ENCODE data around the gene UBE2U. TPM values are rescaled to one million over a fixed set of nuclear protein-coding genes. Genes with fewer than 3 reads are reported as not detected.

UBE2U gene
- total RNA-seq, 1 donor from 2014 or later: not detected

GRCh38 chr1:64197076-64197475 lies 6.3 kb upstream of the UBE2U start:
- no peak for ATAC-seq
- no peaks in the 10 kb centered on the region for H3K36me3 ChIP-seq
- no peak for DNase-seq
- H3K27me3 ChIP-seq (ENCODE audit: low read depth): no peaks in the 10 kb centered on the region
- TF ChIP-seq CTCF (IDR thresholded peaks at IDR 0.05): no peak
- H3K4me1 ChIP-seq: no peaks in the 10 kb centered on the region
- H3K9me3 ChIP-seq: no peaks in the 10 kb centered on the region
- H3K27ac ChIP-seq: no peak overlapping the region
- no peak overlapping the region for H3K4me3 ChIP-seq
- intact Hi-C loops (cut with DNase I): no loop called here

- intact Hi-C loops (cut with DNase I): no loop called here
- Histone ChIP-seq H3K4me3 (no peak overlapping the region), H3K36me3 (no peaks in the 10 kb centered on the region), H3K27ac (no peak overlapping the region), H3K27me3 (ENCODE audit: low read depth) (no peaks in the 10 kb centered on the region), H3K9me3 (no peaks in the 10 kb centered on the region), H3K4me1 (no peaks in the 10 kb centered on the region)
- DNase-seq (no peak), ATAC-seq (no peak)
- no peak for TF ChIP-seq CTCF (IDR thresholded peaks at IDR 0.05)
Observed at GRCh38 chr1:64199154-64199553, 4.3 kb upstream of the UBE2U start.

- Histone ChIP-seq H3K4me3 (no peak overlapping the region), H3K36me3 (no peaks in the 10 kb centered on the region), H3K9me3 (no peaks in the 10 kb centered on the region), H3K27ac (no peak overlapping the region), H3K4me1 (no peaks in the 10 kb centered on the region), H3K27me3 (ENCODE audit: low read depth) (no peaks in the 10 kb centered on the region)
- ATAC-seq (no peak), DNase-seq (no peak)
- TF ChIP-seq CTCF (IDR thresholded peaks at IDR 0.05): no peak
- intact Hi-C loops (cut with DNase I): no loop called here
Observed at GRCh38 chr1:64200064-64200463, 3.4 kb upstream of the UBE2U start.

- Histone ChIP-seq H3K36me3 (no peaks in the 10 kb centered on the region), H3K27me3 (ENCODE audit: low read depth) (no peaks in the 10 kb centered on the region), H3K4me1 (no peaks in the 10 kb centered on the region), H3K27ac (no peak overlapping the region), H3K4me3 (no peak overlapping the region), H3K9me3 (no peaks in the 10 kb centered on the region)
- ATAC-seq (no peak), DNase-seq (no peak)
- intact Hi-C loops (cut with DNase I): no loop called here
- no peak for TF ChIP-seq CTCF (IDR thresholded peaks at IDR 0.05)
Observed at GRCh38 chr1:64209221-64209620, 5.8 kb downstream of the UBE2U start.

- no peak overlapping the region for H3K27ac ChIP-seq
- no peak for TF ChIP-seq CTCF (IDR thresholded peaks at IDR 0.05)
- no peaks in the 10 kb centered on the region for H3K36me3 ChIP-seq
- H3K4me3 ChIP-seq: no peak overlapping the region
- no peak for ATAC-seq
- intact Hi-C loops (cut with DNase I): no loop called here
- H3K4me1 ChIP-seq: no peaks in the 10 kb centered on the region
- no peak for DNase-seq
- no peaks in the 10 kb centered on the region for H3K27me3 ChIP-seq (ENCODE audit: low read depth)
- no peaks in the 10 kb centered on the region for H3K9me3 ChIP-seq
Observed at GRCh38 chr1:64212031-64212430, 8.6 kb downstream of the UBE2U start.

- Histone ChIP-seq H3K36me3 (no peaks in the 10 kb centered on the region), H3K27me3 (ENCODE audit: low read depth) (no peaks in the 10 kb centered on the region), H3K9me3 (no peaks in the 10 kb centered on the region), H3K4me1 (no peaks in the 10 kb centered on the region), H3K27ac (no peak overlapping the region), H3K4me3 (no peak overlapping the region)
- no peak for ATAC-seq
- intact Hi-C loops (cut with DNase I): no loop called here
- no peak for TF ChIP-seq CTCF (IDR thresholded peaks at IDR 0.05)
- no peak for DNase-seq
Observed at GRCh38 chr1:64215576-64215975, 12.2 kb downstream of the UBE2U start.

Measured in lower lobe of right lung (tissue), 2 donors.